HepG2 (cell line): ENCODE results near the gene SGIP1. TPM values are rescaled to one million over a fixed set of nuclear protein-coding genes. Genes with fewer than 3 reads are reported as not detected.

Experiments
- ATAC-seq: fragments of 200-7000 bp; cut with Tn5 transposase; 3 replicates; pipeline ENCODE4 v1.9.1; 2020; ENCODE audit warnings: mild to moderate bottlenecking, moderate library complexity
- BruUV-seq: library from RNA; stranded (reverse); fragments of 400-500 nt; replicated peaks from 2 replicates; lab custom pipeline; 2021; lab: Mats Ljungman, UMichigan
- CTCF ChIA-PET: fragments of 300-600 bp; formaldehyde crosslinking; extraction: SDS; loops from one replicate; lab custom pipeline; 2021; ENCODE audit warnings: low total read pairs, inconsistent platforms, low intra/inter-chr PET ratio; lab: Yijun Ruan, JAX
- POLR2A ChIA-PET: fragments of 350-600 bp; sonication (Branson Sonifier 250); formaldehyde crosslinking; loops from one replicate; lab custom pipeline; 2020; ENCODE audit warnings: antibody characterized with exemption, inconsistent platforms; lab: Yijun Ruan, JAX
- DNase-seq: peaks from one replicate; pipeline ENCODE4 v3.0.0-alpha.2; 2015; ENCODE audit warnings: low spot score
- FAIRE-seq: peaks from 3 replicates; lab custom pipeline; 2011; peaks lifted over from hg19 to GRCh38; lab: Jason Lieb, UNC
- H2AFZ ChIP-seq: one replicate; pipeline ENCODE4 v1.6.1; 2011; ENCODE audit warnings: low read length, inconsistent platforms
- H3K27ac ChIP-seq: fragments of 300-600 bp; 3 replicates; pipeline ENCODE4 v1.8.0; 2011; ENCODE audit warnings: mixed run types, mild to moderate bottlenecking, mixed read lengths, low read length, inconsistent platforms; ENCODE audit not compliant: insufficient read depth; ENCODE audit errors: extremely low read length
- H3K27me3 ChIP-seq, 2 experiments: fragments of 200-600 bp in 1 of 2; 2 replicates in 1 of 2; 3 replicates in 1 of 2; pipeline versions ENCODE4 v1.6.0 to v1.8.0; 2011; ENCODE audit warnings: low read length in 2 of 2, mild to moderate bottlenecking in 2 of 2, moderate library complexity in 2 of 2, inconsistent platforms in 1 of 2; ENCODE audit not compliant: insufficient read depth in 2 of 2, control insufficient read depth in 1 of 2
- H3K36me3 ChIP-seq, 2 experiments: fragments of 200-600 bp in 1 of 2; replicated peaks in 1 of 2; 2 replicates in 1 of 2; 3 replicates in 1 of 2; pipeline versions ENCODE4 v1.5.1 to v1.8.0; 2011; ENCODE audit warnings: low read length in 2 of 2, inconsistent platforms in 1 of 2; ENCODE audit not compliant: insufficient read depth in 2 of 2, control insufficient read depth in 1 of 2
- H3K4me1 ChIP-seq: 2 replicates; pipeline ENCODE4 v1.5.1; 2012; ENCODE audit warnings: low read length, inconsistent platforms; ENCODE audit not compliant: insufficient read depth
- H3K4me2 ChIP-seq: 2 replicates; pipeline ENCODE4 v1.6.0; 2011; ENCODE audit warnings: low read depth, low read length, inconsistent platforms
- H3K4me3 ChIP-seq, 3 experiments: fragments of 200-600 bp in 1 of 3; sonication (generic), shearing (Covaris generic) in 1 of 3; replicated peaks in 1 of 3; 2 replicates each; pipeline ENCODE4 v1.5.1; 2011 to 2016; ENCODE audit warnings: low read length in 3 of 3, inconsistent platforms in 2 of 3, low read depth in 2 of 3, mild to moderate bottlenecking in 2 of 3, control low read depth in 1 of 3, mixed read lengths in 1 of 3; ENCODE audit not compliant: insufficient read depth in 1 of 3
- H3K79me2 ChIP-seq: one replicate; pipeline ENCODE4 v1.6.1; 2011; ENCODE audit warnings: low read length, inconsistent platforms; ENCODE audit not compliant: insufficient read depth
- H3K9ac ChIP-seq: 2 replicates; pipeline ENCODE4 v1.6.0; 2011; ENCODE audit warnings: mild to moderate bottlenecking, low read depth, low read length, inconsistent platforms; ENCODE audit not compliant: insufficient read depth
- H3K9me3 ChIP-seq: 2 replicates; pipeline ENCODE4 v1.5.1; 2012; ENCODE audit warnings: mild to moderate bottlenecking, low read length
- H4K20me1 ChIP-seq: 2 replicates; pipeline ENCODE4 v1.6.0; 2011; ENCODE audit warnings: inconsistent platforms, mild to moderate bottlenecking, low read length, moderate library complexity; ENCODE audit not compliant: insufficient read depth
- CENPX ChIP-seq: sonication (generic); formaldehyde crosslinking; IDR thresholded peaks from 2 replicates; pipeline ENCODE4 v1.9.0; 2021; ENCODE audit warnings: mild to moderate bottlenecking, missing genetic modification reagents, moderate library complexity
- CSRNP2 ChIP-seq: sonication (generic); formaldehyde crosslinking; conservative IDR thresholded peaks from 2 replicates; pipeline ENCODE4 v1.8.0; 2022; ENCODE audit warnings: low read depth, missing genetic modification reagents
- EEA1 ChIP-seq: sonication (generic); formaldehyde crosslinking; IDR thresholded peaks from 2 replicates; pipeline ENCODE4 v1.5.1; 2020; ENCODE audit warnings: mild to moderate bottlenecking, missing genetic modification reagents, borderline replicate concordance
- KMT2B ChIP-seq: IDR thresholded peaks from 2 replicates; pipeline ENCODE4 v1.6.1; 2016; ENCODE audit warnings: missing genetic modification reagents, missing compliant biosample characterization
- MAZ ChIP-seq, 2 experiments: sonication (generic) in 1 of 2; formaldehyde crosslinking in 1 of 2; IDR thresholded peaks; 2 replicates each; pipeline versions ENCODE4 v1.5.0 to v1.6.1; 2012 to 2020; ENCODE audit warnings: low read depth in 2 of 2, mild to moderate bottlenecking in 2 of 2, borderline replicate concordance in 1 of 2, improper control_type of control experiment in 1 of 2, low read length in 1 of 2, missing genetic modification reagents in 1 of 2, moderate library complexity in 1 of 2
- SAP130 ChIP-seq: IDR thresholded peaks from 2 replicates; pipeline ENCODE4 v1.6.1; 2016; ENCODE audit warnings: low read depth
- SMC3 ChIP-seq: IDR thresholded peaks from 2 replicates; pipeline ENCODE4 v1.6.1; 2011; ENCODE audit warnings: low read length, improper control_type of control experiment
- U2AF1 ChIP-seq: fragments of 200-400 bp; formaldehyde crosslinking; optimal IDR thresholded peaks from 2 replicates; pipeline ENCODE3; 2017; ENCODE audit warnings: mild to moderate bottlenecking, low read depth, low read length
- XRCC5 ChIP-seq: fragments of 200-400 bp; formaldehyde crosslinking; optimal IDR thresholded peaks from 2 replicates; pipeline ENCODE3; 2017; ENCODE audit warnings: mild to moderate bottlenecking, low read length
- ZNF138 ChIP-seq: sonication (generic); formaldehyde crosslinking; IDR thresholded peaks from 2 replicates; pipeline ENCODE4 v1.5.0; 2020; ENCODE audit warnings: mild to moderate bottlenecking, low read depth, missing genetic modification reagents
- ZNF17 ChIP-seq: sonication (generic); formaldehyde crosslinking; IDR thresholded peaks from 2 replicates; pipeline ENCODE4 v1.5.0; 2020; ENCODE audit warnings: mild to moderate bottlenecking, missing genetic modification reagents
- ZNF235 ChIP-seq: sonication (generic); formaldehyde crosslinking; IDR thresholded peaks from 2 replicates; pipeline ENCODE4 v1.8.1; 2023; ENCODE audit warnings: mild to moderate bottlenecking, missing genetic modification reagents, borderline replicate concordance
- WGBS: methylation state at CpG from one replicate; pipeline ENCODE4 v1.1.6; 2017; ENCODE audit warnings: low lambda C conversion rate; 5-methylcytosine and 5-hydroxymethylcytosine counted together
- in situ Hi-C: cut with HindIII; loops from 2 replicates; pipeline ENCODE4 v1.10.0; 2017; ENCODE audit warnings: low pct_unique_long_range_greater_than_20kb; ENCODE audit not compliant: extremely low pct_ligation_motif_present
- intact Hi-C: fragments of 100-400 bp; cut with micrococcal nuclease; formaldehyde crosslinking; loops from one replicate; pipeline ENCODE4 v1.10.0; 2022; ENCODE audit not compliant: unreplicated experiment
- polyA plus RNA-seq, 8 experiments: library from polyadenylated mRNA; depleted of rRNA in 3 of 8; stranded (reverse) in 7 of 8; unstranded in 1 of 8; fragments of >200 nt; fragmentation: Illumina TruSeq in 4 of 8; extraction: Trizol in 4 of 8; gene quantifications; 2 replicates each; pipeline versions ENCODE4 v1.2.1 to v1.2.3, GENCODE V29; 2011 to 2016; ENCODE audit warnings: low read depth in 4 of 8, missing spikeins in 1 of 8, mixed read lengths in 1 of 8; ENCODE audit not compliant: insufficient read depth in 1 of 8
- total RNA-seq, 5 experiments: library from RNA; depleted of rRNA; stranded (reverse); fragments of >200 nt; fragmentation: Illumina TruSeq; extraction: Trizol; gene quantifications; 2 replicates each; pipeline ENCODE4 v1.2.3, GENCODE V29; 2016; ENCODE audit warnings: low read depth in 1 of 5

SGIP1 gene
- total and polyA plus RNA-seq, 2 of the 13 experiments (the other 11 are each of a cell fraction or from before 2014, with no cell fraction given) = not detected

- H3K4me2 ChIP-seq = no peak overlapping the region
Measured at GRCh38 chr1:66745451-66745850, 211.5 kb downstream of the SGIP1 start.

GRCh38 chr1:66747501-66747900 lies 213.5 kb downstream of the SGIP1 start:
- Histone ChIP-seq H3K4me3 (no peak overlapping the region), H3K9me3 (no peaks in the 10 kb centered on the region), H3K27me3 (no peaks in the 10 kb centered on the region), H3K27ac (no peak overlapping the region), H3K4me2 (no peak overlapping the region), H3K79me2 (no peaks in the 10 kb centered on the region), H4K20me1 (no peaks in the 10 kb centered on the region), H3K9ac (no peak overlapping the region), H3K36me3 (no peaks in the 10 kb centered on the region), H3K4me1 (no peaks in the 10 kb centered on the region), H2AFZ (no peak overlapping the region)
- 0% methylated on average over 1 of the region's 1 CpG for WGBS
- ChIA-PET POLR2A (no interaction called here), CTCF (no interaction called here)
- DNase-seq = no peak
- TF ChIP-seq MAZ (IDR thresholded peaks at IDR 0.05; ENCODE audit: borderline replicate concordance, low read depth, low read length) = no peak
- no peak for TF ChIP-seq MAZ (CRISPR knock-in tag; IDR thresholded peaks at IDR 0.05; ENCODE audit: low read depth)
- TF ChIP-seq KMT2B (CRISPR knock-in tag) = no peak
- no TSS peak for BruUV-seq
- in situ Hi-C loops (loop anchor here (25.0 kb wide), 1 partner anchor 785 kb away; no protein-coding TSS in a partner anchor), intact Hi-C loops (no loop called here)
- ATAC-seq = no peak
- no peak for FAIRE-seq

More at GRCh38 chr1:66745451-66745850, 211.5 kb downstream of the SGIP1 start:
- no peak overlapping the region for H3K4me3 ChIP-seq
- POLR2A ChIA-PET = no interaction called here
- ATAC-seq (no peak), DNase-seq (no peak), FAIRE-seq (no peak)
- no peaks in the 10 kb centered on the region for H3K36me3 ChIP-seq
- H2AFZ ChIP-seq = no peak overlapping the region
- no peak overlapping the region for H3K9ac ChIP-seq
- H3K27ac ChIP-seq = no peak overlapping the region
- H3K9me3 ChIP-seq = no peaks in the 10 kb centered on the region
- in situ Hi-C loops (loop anchor here (25.0 kb wide), 1 partner anchor 783 kb away; no protein-coding TSS in a partner anchor), intact Hi-C loops (no loop called here)
- no peaks in the 10 kb centered on the region for H3K4me1 ChIP-seq
- TF ChIP-seq CENPX (no peak), EEA1 (no peak), U2AF1 (no peak), ZNF17 (CRISPR knock-in tag) (no peak), SMC3 (no peak), CSRNP2 (CRISPR knock-in tag) (no peak), ZNF235 (CRISPR knock-in tag) (no peak), ZNF138 (CRISPR knock-in tag) (no peak), XRCC5 (no peak), SAP130 (CRISPR knock-in tag) (no peak)
- no peaks in the 10 kb centered on the region for H4K20me1 ChIP-seq
- H3K79me2 ChIP-seq = no peaks in the 10 kb centered on the region
- CTCF ChIA-PET = no interaction called here
- BruUV-seq = no TSS peak
- H3K27me3 ChIP-seq = no peaks in the 10 kb centered on the region
- WGBS = under 1% methylated on average over 2 of the region's 2 CpGs
